GM19099 (cell line): ENCODE data around the gene HSPB7.

Source experiments
- POLR2A ChIP-seq: IDR thresholded peaks from 3 replicates; pipeline ENCODE4 v1.6.1; 2011; ENCODE audit warnings: low read depth; ENCODE audit not compliant: insufficient read length; ENCODE audit errors: extremely low read depth

Gene HSPB7

DNA sequence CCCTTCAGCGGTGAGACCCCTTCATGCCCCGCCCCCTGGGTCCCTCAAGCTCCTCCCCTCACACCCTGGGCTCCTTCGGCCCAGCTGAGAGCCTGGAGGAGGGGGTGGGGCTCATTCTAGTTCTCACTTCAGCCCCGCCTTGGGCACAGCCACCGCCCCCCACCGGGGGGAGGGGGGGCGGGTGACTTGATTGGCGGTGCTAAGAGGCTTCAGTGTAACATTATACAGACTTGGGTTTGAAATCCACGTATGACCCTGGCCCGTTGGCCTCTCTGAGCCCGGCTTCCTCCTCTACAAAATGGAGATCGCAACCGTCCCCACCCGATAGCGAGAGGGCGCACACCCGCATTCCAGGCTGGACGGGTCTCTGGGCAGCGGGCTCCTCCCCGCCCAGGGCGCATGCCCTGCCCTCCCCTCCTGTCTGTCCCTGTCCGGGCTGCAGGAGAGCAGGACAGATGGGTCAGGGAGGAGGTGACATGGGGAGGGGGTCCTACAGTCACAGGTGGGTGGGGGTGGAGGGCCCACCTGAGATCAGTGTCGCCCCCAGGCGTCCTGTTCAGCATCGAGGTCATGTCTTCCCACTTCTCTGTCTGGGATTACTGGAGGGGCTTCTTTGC, 30.8 kb upstream of the HSPB7 start:
- no peak for TF ChIP-seq POLR2A

- no peak for TF ChIP-seq POLR2A
Observed at GRCh38 chr1:16047791-16048475, 30.1 kb upstream of the HSPB7 start.

GRCh38 chr1:16046842-16047241, 29.0 kb upstream of the HSPB7 start:
- TF ChIP-seq POLR2A = no peak

DNA sequence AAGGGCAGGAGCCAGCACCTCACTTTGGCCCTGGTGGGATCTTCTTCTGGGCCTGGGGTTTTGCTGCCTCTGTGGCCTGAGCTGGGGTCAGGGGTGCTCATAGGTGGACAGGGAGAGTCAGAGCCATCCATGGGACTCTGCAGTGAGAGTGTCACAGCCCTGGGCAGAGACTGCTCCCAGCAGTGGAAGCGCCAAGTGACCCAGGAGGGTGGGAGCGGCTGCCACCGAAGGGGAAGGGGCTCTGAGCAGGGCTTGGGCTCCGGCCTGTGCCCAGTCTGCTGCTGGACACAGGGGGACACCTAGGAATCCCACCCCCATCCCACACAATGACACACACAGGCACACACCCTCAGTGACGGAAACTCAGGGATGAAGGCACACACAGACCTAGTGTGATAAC, 26.1 kb upstream of the HSPB7 start:
- no peak for TF ChIP-seq POLR2A

DNA sequence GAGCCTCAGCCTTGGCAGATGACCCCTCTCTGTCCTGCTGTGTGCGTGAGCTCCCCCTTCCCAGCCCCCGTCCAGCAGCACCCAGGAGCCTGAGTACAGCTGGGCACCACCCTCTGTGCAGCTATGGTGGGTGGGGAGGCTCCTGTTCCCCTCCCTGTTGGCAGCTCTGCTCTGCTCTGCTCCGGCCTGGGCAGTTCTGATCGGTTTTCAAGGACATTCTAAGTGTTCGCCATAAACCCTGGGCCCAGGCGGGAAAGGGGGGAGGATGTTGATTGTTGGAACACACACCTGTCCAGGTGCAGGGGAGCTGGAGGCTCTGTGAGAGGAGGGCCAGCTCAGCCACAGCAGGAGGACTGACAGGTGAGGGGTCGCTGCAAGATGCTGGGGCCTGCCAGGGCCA, 25.7 kb upstream of the HSPB7 start, which contains the start of gene CLCNKB:
Gene CLCNKB (plus strand): TSS at position 262 of the 400 bp plus-strand sequence. CDS start 711 bp downstream, outside the sequence.
- TF ChIP-seq POLR2A = no peak

- TF ChIP-seq POLR2A = no peak
Observed at GRCh38 chr1:16042096-16042495, 24.3 kb upstream of the HSPB7 start.

DNA sequence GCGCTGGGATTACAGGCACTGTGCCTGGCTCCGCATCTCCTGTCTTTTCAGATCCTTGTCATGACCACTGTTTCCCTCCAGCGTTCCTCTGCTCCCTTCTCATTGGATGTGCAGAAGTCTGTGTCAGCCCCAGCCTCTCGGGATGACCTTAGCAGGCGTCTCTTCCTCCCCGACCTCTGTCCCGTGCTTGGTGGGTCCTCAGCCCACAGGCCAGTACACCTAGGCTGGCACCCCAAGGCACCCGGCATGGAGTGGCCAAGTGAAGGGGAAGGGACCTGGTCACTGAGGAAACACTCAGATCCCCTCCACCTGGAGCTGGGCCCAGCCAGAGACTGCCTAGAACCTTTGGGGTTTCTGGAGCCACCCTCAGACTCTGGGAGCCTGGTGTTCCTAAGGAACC, 23.4 kb upstream of the HSPB7 start:
- no peak for TF ChIP-seq POLR2A

DNA sequence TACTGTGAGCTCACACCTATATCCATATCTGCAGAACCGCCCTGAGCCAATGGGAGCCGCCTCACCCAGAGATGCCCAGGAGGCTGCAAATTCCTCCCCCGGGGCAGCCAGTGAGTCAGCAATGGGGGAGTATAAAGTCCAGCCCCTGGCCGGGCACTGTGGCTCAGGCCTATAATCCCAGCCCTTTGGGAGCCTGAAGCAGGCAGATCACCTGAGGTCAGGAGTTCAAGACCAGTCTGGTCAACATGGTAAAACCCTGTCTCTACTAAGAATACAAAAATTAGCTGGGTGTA, 20.7 kb upstream of the HSPB7 start:
- no peak for TF ChIP-seq POLR2A

GRCh38 chr1:16032388-16033102, 14.7 kb upstream of the HSPB7 start:
- no peak for TF ChIP-seq POLR2A

GRCh38 chr1:16031551-16031950, 13.7 kb upstream of the HSPB7 start:
- no peak for TF ChIP-seq POLR2A

DNA sequence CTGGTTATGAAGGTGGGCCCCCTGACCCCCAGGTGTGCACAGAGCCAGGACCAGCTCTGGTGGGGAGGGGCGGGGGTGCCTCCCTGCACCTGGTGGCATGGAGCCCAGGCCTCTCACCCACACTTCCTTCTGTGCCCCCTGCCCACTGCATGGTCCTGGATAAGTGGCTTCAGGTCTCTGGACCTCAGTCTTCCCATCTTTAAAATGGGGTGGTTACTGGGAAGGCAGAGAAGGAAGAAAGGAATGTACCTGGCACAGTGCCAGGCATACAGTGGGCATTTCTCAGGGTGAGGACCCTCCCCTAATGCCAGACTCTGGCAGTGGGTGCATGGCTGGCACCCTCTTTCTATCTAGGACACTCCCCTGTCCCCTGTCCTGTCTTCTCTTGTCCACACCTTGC, 11.4 kb upstream of the HSPB7 start:
- no peak for TF ChIP-seq POLR2A

DNA sequence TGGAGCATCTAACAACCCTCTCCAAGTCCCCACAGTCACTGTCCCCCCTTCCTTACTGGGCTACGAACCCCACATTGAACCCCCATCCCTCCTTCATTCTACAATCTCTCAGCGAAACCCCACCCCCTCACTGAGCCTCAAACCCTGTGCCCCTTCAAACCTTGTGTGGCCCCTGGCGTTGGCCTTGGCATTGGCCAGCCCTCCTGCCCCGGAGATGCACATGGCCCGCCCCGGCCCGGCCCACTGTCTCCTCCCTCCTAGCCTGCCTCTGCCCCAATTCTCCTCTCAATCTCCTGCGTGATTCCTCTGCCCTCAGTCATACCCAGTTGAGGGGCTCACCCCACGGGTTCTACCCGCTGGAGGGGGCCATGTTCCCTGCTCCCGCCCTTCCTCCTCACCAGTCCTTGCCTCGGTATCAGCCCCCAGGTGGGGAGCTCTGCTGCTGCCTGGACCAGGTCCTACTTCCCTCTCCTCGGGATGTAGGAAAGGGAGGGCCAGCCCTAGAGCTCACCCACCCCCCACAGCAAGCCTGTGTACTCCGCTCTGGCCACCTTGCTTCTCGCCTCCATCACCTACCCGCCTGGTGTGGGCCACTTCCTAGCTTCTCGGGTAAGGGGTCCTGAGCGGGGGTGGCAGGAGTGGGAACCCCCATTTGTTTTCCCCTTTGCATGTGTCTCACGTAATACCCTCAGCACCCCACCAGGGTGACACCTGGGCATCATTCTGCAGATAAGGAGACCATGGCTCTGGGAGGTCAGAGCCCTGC, 10.6 kb upstream of the HSPB7 start:
- TF ChIP-seq POLR2A = no peak

GRCh38 chr1:16026723-16027484, 9.1 kb upstream of the HSPB7 start:
- no peak for TF ChIP-seq POLR2A

- no peak for TF ChIP-seq POLR2A
Observed at GRCh38 chr1:16023050-16023653, 5.3 kb upstream of the HSPB7 start.
